ENCODE data around the gene HOXD8. TPM values are rescaled to one million over a fixed set of nuclear protein-coding genes. Genes with fewer than 3 reads are reported as not detected.

The HOXD8 gene
- polyA plus RNA-seq, 4 donors, result 0.89 to 7.3 (median 3.6) TPM

- Histone ChIP-seq H3K27me3 (ENCODE audit: control insufficient read depth in 3 of 3, insufficient read depth in 3 of 3, low read length in 3 of 3) (peaks cover 11 to 90% (median 41%) of the 10 kb centered on the region in 3 donors), H3K27ac (ENCODE audit: low read depth in 1 of 3, low read length in 2 of 3) (peak overlapping the region in 1 of 3 donors; percentile 30), H3K4me1 (ENCODE audit: control insufficient read depth in 3 of 3, insufficient read depth in 2 of 3, low read depth in 1 of 3, low read length in 2 of 3) (peaks cover 0 to 4% (median 2%) of the 10 kb centered on the region in 3 donors), H3K4me3 (ENCODE audit: low read depth in 1 of 3, low read length in 3 of 3) (peak overlapping the region in 2 of 3 donors; percentile 21 to 22), H3K9me3 (ENCODE audit: control insufficient read depth in 2 of 2, insufficient read depth in 1 of 2, low read depth in 1 of 2, low read length in 1 of 2) (no peaks in the 10 kb centered on the region), H3K36me3 (ENCODE audit: control insufficient read depth in 3 of 3, insufficient read depth in 2 of 3, low read depth in 1 of 3, low read length in 3 of 3) (no peaks in the 10 kb centered on the region)
- WGBS, 3 donors, result 6 to 13% (median 11%) methylated on average over 33 of the region's 33 CpGs
- DNase-seq (no peak), FAIRE-seq (no peak)
Measured at GRCh38 chr2:176132205-176133171, 3.0 kb downstream of the HOXD8 start.

DNA sequence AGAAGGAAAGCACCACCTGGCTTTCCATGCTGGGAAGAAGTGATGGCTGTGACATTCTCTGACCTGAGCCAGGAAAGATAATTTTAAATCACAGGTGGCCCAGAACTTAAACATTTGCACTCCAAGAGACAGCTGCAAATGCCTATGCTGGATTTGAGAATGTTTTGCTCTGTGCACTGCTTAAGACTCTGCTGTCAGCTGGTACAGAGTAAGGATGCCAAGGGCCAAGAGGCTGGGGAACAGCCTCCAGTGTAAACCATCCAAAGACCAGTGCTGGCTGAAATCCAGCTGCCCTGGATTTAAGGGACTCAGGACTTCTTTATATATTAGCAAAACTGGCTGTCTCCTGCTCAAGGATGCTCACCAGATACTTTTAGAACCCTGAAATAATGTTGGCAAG lies 3.9 kb downstream of the HOXD8 start:
- H3K4me1 ChIP-seq (ENCODE audit: control insufficient read depth in 3 of 3, insufficient read depth in 2 of 3, low read depth in 1 of 3, low read length in 2 of 3), result peaks cover 0 to 4% (median 2%) of the 10 kb centered on the region in 3 donors

GRCh38 chr2:176134035-176134434 lies 4.5 kb downstream of the HOXD8 start:
- no peak overlapping the region for H3K4me3 ChIP-seq (ENCODE audit: low read depth in 1 of 3, low read length in 3 of 3)
- WGBS, 3 donors, result 19 to 46% (median 28%) methylated on average over 4 of the region's 4 CpGs
- no peaks in the 10 kb centered on the region for H3K9me3 ChIP-seq (ENCODE audit: control insufficient read depth in 2 of 2, insufficient read depth in 1 of 2, low read depth in 1 of 2, low read length in 1 of 2)
- peaks cover 0 to 4% (median 2%) of the 10 kb centered on the region in 3 donors for H3K4me1 ChIP-seq (ENCODE audit: control insufficient read depth in 3 of 3, insufficient read depth in 2 of 3, low read depth in 1 of 3, low read length in 2 of 3)
- DNase-seq, result no peak
- no peak for FAIRE-seq
- no peaks in the 10 kb centered on the region for H3K36me3 ChIP-seq (ENCODE audit: control insufficient read depth in 3 of 3, insufficient read depth in 2 of 3, low read depth in 1 of 3, low read length in 3 of 3)
- H3K27me3 ChIP-seq (ENCODE audit: control insufficient read depth in 3 of 3, insufficient read depth in 3 of 3, low read length in 3 of 3), result peaks cover 6 to 88% (median 42%) of the 10 kb centered on the region in 3 donors
- no peak overlapping the region for H3K27ac ChIP-seq (ENCODE audit: low read depth in 1 of 3, low read length in 2 of 3)

More for the DNA sequence above, 3.9 kb downstream of the HOXD8 start:
- Histone ChIP-seq H3K27me3 (ENCODE audit: control insufficient read depth in 3 of 3, insufficient read depth in 3 of 3, low read length in 3 of 3) (peaks cover 7 to 88% (median 42%) of the 10 kb centered on the region in 3 donors), H3K9me3 (ENCODE audit: control insufficient read depth in 2 of 2, insufficient read depth in 1 of 2, low read depth in 1 of 2, low read length in 1 of 2) (no peaks in the 10 kb centered on the region), H3K27ac (ENCODE audit: low read depth in 1 of 3, low read length in 2 of 3) (no peak overlapping the region), H3K4me3 (ENCODE audit: low read depth in 1 of 3, low read length in 3 of 3) (no peak overlapping the region), H3K36me3 (ENCODE audit: control insufficient read depth in 3 of 3, insufficient read depth in 2 of 3, low read depth in 1 of 3, low read length in 3 of 3) (no peaks in the 10 kb centered on the region)
- FAIRE-seq, result no peak
- DNase-seq, result no peak

DNA sequence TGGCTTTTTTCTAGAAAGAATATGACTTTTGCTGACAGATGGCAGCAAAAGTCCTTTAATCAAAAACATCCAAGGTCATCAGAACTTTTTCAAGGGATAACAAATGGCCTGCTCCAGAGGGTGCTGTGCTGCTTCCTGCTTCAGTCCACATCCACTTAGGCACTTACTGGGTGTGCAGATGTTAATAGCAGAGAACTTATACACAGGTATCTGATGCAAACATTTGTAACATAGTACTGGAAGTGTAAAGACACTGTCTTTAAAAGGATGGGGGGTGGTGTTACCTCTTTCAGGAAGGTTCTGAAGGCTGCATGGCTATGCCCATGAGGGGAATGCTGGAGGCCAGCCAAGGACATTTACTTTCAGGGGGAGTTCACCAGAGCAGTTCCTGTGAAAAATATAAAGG lies 5.5 kb downstream of the HOXD8 start:
- FAIRE-seq (no peak), DNase-seq (no peak)
- H3K4me3 ChIP-seq (ENCODE audit: low read depth in 1 of 3, low read length in 3 of 3), result no peak overlapping the region
- peaks cover 0 to 4% (median 0%) of the 10 kb centered on the region in 3 donors for H3K4me1 ChIP-seq (ENCODE audit: control insufficient read depth in 3 of 3, insufficient read depth in 2 of 3, low read depth in 1 of 3, low read length in 2 of 3)
- H3K36me3 ChIP-seq (ENCODE audit: control insufficient read depth in 3 of 3, insufficient read depth in 2 of 3, low read depth in 1 of 3, low read length in 3 of 3), result no peaks in the 10 kb centered on the region
- H3K9me3 ChIP-seq (ENCODE audit: control insufficient read depth in 2 of 2, insufficient read depth in 1 of 2, low read depth in 1 of 2, low read length in 1 of 2), result no peaks in the 10 kb centered on the region
- H3K27me3 ChIP-seq (ENCODE audit: control insufficient read depth in 3 of 3, insufficient read depth in 3 of 3, low read length in 3 of 3), result peaks cover 6 to 89% (median 44%) of the 10 kb centered on the region in 3 donors
- H3K27ac ChIP-seq (ENCODE audit: low read depth in 1 of 3, low read length in 2 of 3), result peak overlapping the region in 1 of 3 donors; percentile 72

GRCh38 chr2:176136374-176137251 lies 7.1 kb downstream of the HOXD8 start:
- 2 to 3% (median 2%) methylated on average over 63 to 71 of the region's 71 CpGs for WGBS, 3 donors
- no peak for FAIRE-seq
- Histone ChIP-seq H3K36me3 (ENCODE audit: control insufficient read depth in 3 of 3, insufficient read depth in 2 of 3, low read depth in 1 of 3, low read length in 3 of 3) (no peaks in the 10 kb centered on the region), H3K4me3 (ENCODE audit: low read depth in 1 of 3, low read length in 3 of 3) (peak overlapping the region; percentile 53 to 60 (median 54)), H3K9me3 (ENCODE audit: control insufficient read depth in 2 of 2, insufficient read depth in 1 of 2, low read depth in 1 of 2, low read length in 1 of 2) (no peaks in the 10 kb centered on the region), H3K27ac (ENCODE audit: low read depth in 1 of 3, low read length in 2 of 3) (peak overlapping the region in 2 of 3 donors; percentile 60 to 72), H3K4me1 (ENCODE audit: control insufficient read depth in 3 of 3, insufficient read depth in 2 of 3, low read depth in 1 of 3, low read length in 2 of 3) (peaks cover 0 to 8% (median 0%) of the 10 kb centered on the region in 3 donors), H3K27me3 (ENCODE audit: control insufficient read depth in 3 of 3, insufficient read depth in 3 of 3, low read length in 3 of 3) (peaks cover 6 to 93% (median 50%) of the 10 kb centered on the region in 3 donors)
- DNase-seq, result peak in 1 of 2 donors; percentile 71

DNA sequence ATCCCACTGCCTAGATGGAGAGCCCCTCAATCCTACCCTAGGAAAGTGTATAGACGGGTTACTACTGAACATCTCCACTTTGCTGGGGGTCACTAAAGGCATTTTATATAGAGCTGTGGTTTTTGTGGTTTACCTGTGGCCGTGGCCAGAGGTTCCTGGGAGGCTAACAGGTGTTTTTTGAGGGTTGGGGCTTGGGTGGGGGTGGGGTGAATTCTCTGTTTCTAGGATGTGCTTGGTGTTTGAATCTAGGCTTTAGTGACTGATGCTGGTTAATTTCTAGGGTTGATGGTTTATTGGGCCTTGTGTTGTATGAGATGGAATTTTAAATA lies 7.7 kb downstream of the HOXD8 start:
- H3K4me1 ChIP-seq (ENCODE audit: control insufficient read depth in 3 of 3, insufficient read depth in 2 of 3, low read depth in 1 of 3, low read length in 2 of 3), result peaks cover 0 to 8% (median 0%) of the 10 kb centered on the region in 3 donors
- H3K36me3 ChIP-seq (ENCODE audit: control insufficient read depth in 3 of 3, insufficient read depth in 2 of 3, low read depth in 1 of 3, low read length in 3 of 3), result no peaks in the 10 kb centered on the region
- H3K27ac ChIP-seq (ENCODE audit: low read depth in 1 of 3, low read length in 2 of 3), result peak overlapping the region in 1 of 3 donors; percentile 72
- no peaks in the 10 kb centered on the region for H3K9me3 ChIP-seq (ENCODE audit: control insufficient read depth in 2 of 2, insufficient read depth in 1 of 2, low read depth in 1 of 2, low read length in 1 of 2)
- 11 to 18% (median 18%) methylated on average over 2 of the region's 2 CpGs for WGBS, 3 donors
- no peak for DNase-seq
- H3K4me3 ChIP-seq (ENCODE audit: low read depth in 1 of 3, low read length in 3 of 3), result peak overlapping the region in 1 of 3 donors; percentile 53
- FAIRE-seq, result no peak
- H3K27me3 ChIP-seq (ENCODE audit: control insufficient read depth in 3 of 3, insufficient read depth in 3 of 3, low read length in 3 of 3), result peaks cover 6 to 93% (median 49%) of the 10 kb centered on the region in 3 donors

- FAIRE-seq (no peak), DNase-seq (peak in 1 of 2 donors; percentile 53)
- peak overlapping the region in 2 of 3 donors; percentile 5 to 72 for H3K27ac ChIP-seq (ENCODE audit: low read depth in 1 of 3, low read length in 2 of 3)
- no peaks in the 10 kb centered on the region for H3K36me3 ChIP-seq (ENCODE audit: control insufficient read depth in 3 of 3, insufficient read depth in 2 of 3, low read depth in 1 of 3, low read length in 3 of 3)
- H3K4me3 ChIP-seq (ENCODE audit: low read depth in 1 of 3, low read length in 3 of 3), result peak overlapping the region in 1 of 3 donors; percentile 53
- H3K4me1 ChIP-seq (ENCODE audit: control insufficient read depth in 3 of 3, insufficient read depth in 2 of 3, low read depth in 1 of 3, low read length in 2 of 3), result peaks cover 0 to 8% (median 0%) of the 10 kb centered on the region in 3 donors
- 26 to 51% (median 45%) methylated on average over 8 of the region's 8 CpGs for WGBS, 3 donors
- H3K27me3 ChIP-seq (ENCODE audit: control insufficient read depth in 3 of 3, insufficient read depth in 3 of 3, low read length in 3 of 3), result peaks cover 6 to 93% (median 46%) of the 10 kb centered on the region in 3 donors
- H3K9me3 ChIP-seq (ENCODE audit: control insufficient read depth in 2 of 2, insufficient read depth in 1 of 2, low read depth in 1 of 2, low read length in 1 of 2), result no peaks in the 10 kb centered on the region
Measured at GRCh38 chr2:176137906-176138305, 8.4 kb downstream of the HOXD8 start.

DNA sequence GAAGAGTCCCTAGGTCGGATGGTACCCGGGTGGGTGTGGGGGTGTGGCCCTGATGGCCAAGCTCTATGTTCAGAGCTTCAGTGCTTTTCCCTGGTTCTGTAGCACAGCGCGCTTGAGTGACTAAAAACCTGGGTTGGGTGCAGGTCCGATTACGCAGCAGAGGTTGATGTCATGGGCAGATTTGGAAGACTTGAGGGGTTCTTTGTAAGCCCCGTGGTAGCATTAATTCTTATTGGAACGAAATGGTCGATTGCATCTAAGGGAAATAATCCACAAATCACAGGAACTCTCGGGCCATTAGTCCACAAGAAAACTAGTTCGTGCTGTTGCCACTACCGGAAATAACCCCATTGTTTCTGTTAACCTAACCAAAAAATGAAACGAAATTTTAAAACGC lies 9.0 kb downstream of the HOXD8 start:
- H3K4me1 ChIP-seq (ENCODE audit: control insufficient read depth in 3 of 3, insufficient read depth in 2 of 3, low read depth in 1 of 3, low read length in 2 of 3), result peaks cover 0 to 8% (median 0%) of the 10 kb centered on the region in 3 donors
- DNase-seq (no peak), FAIRE-seq (no peak)
- H3K27me3 ChIP-seq (ENCODE audit: control insufficient read depth in 3 of 3, insufficient read depth in 3 of 3, low read length in 3 of 3), result peaks cover 6 to 93% (median 47%) of the 10 kb centered on the region in 3 donors
- 16 to 24% (median 21%) methylated on average over 14 of the region's 14 CpGs for WGBS, 3 donors
- no peaks in the 10 kb centered on the region for H3K36me3 ChIP-seq (ENCODE audit: control insufficient read depth in 3 of 3, insufficient read depth in 2 of 3, low read depth in 1 of 3, low read length in 3 of 3)
- H3K27ac ChIP-seq (ENCODE audit: low read depth in 1 of 3, low read length in 2 of 3), result peak overlapping the region in 2 of 3 donors; percentile 57 to 59
- H3K4me3 ChIP-seq (ENCODE audit: low read depth in 1 of 3, low read length in 3 of 3), result peak overlapping the region in 1 of 3 donors; percentile 53
- no peaks in the 10 kb centered on the region for H3K9me3 ChIP-seq (ENCODE audit: control insufficient read depth in 2 of 2, insufficient read depth in 1 of 2, low read depth in 1 of 2, low read length in 1 of 2)

Data from small intestine (tissue), 7 donors.